ENCODE results near the gene KRT16.
"Not testable (repeated sequence)": the region's sequence is repeated elsewhere in the genome, so short reads cannot be mapped to it uniquely, and the experiment has no call there.

Gene KRT16

DNA sequence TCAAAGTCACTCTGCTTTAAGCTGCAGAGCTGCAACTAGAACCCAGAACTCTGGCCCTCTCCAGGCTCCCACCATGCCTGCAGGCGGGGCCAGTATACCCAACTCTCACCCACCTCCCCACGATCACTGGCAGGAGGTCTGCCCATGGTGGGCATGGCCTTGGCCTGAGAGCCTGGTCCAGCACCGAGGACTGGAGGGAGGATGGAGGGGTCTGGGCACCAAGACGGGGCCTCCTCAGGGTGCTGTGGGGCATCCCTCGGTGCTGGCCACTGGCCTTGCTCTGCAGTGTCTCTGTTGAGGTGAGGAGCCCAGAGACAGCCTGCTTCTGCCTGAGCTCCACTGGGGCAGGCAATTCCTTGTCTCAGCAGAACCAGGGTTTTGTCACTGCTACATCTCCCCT is 1.5 kb upstream of the KRT16 start:
- no peak for DNase-seq

DNA sequence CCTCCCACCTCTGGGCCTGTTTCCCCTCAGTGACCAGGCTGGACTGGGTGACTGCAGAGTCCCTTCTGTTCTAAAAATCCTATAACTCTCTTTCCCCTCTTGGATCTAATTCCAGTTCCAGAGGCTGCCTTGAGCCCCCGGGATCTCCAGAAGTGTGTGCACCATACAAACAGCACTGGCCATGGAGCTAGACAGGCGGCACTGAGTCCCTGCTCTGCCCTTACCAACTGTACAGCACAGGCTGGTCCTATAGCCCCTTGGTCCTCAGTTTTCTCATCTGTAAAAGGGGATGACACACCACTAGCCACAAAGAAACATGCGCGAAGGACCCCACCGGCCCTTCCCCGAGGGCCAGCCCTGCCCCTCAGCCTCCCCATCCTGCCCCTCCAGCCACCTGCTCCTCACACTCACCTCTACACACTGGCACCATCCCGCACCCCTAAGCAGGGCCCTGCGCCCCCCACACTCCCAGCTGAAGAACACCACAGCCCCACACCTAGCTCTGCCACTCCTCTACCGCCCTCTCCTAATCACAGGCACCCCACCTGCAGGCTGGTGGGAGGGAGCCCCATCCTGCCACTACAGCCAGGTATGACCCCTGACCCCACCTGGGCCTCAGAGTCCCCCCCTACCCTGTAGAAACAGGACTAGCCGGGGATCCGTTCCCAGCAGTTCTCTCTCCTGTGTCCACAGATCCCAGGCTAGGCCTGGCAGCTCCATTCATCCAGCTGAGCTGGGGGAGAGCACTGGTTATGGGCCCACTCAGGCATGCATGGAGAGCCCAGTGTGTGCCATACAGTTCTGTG is 913 bp upstream of the KRT16 start:
- DNase-seq: no peak

DNA sequence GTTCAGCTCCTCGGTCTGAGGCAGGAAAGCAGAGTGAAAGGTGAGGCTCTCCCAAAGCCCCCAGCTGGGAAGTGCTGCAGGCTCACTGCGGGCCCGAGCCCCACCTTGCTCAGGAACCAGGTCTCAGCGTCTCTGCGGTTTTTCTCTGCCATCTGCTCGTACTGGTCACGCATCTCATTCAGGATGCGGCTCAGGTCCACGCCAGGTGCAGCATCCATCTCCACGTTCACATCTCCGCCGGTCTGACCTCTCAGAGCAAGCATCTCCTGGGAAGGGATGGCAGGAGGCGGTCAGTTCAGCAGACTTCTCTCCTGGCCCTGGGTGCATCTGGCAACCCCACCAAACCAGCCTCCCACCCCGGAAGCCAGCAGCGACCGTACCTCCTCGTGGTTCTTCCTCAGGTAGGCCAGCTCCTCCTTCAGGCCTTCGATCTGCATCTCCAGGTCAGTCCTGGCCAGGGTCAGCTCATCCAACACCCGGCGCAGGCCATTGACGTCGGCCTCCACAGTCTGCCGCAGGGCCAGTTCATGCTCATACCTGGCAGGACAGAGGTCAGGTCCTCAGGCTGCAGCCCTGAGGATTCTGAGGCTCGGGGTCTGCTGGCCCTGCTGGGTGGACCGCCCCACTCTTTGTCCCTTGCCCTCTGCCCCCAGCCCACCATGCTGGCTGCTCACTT is 1.5 kb downstream of the KRT16 start:
- no peak for DNase-seq

DNA sequence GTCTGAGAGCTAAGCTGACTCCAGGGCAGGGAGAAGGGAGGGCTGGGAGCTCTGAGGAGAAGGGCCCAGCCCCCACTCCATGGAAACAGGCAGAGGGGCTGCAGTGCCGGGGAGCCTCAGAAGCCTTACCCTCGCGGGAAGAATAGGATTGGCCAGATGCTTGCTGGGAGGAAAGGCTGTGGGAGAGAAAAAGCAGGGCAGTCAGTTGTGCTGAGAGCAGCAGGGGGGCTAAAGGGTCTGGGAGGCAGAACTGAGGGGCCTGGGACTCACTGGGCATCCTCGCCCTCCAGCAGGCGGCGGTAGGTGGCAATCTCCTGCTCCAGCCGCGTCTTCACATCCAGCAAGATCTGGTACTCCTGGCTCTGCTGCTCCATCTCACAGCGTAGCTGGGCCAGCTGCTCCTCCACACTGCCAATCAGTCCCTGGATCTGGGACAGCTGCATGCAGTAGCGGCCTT is 2.5 kb downstream of the KRT16 start:
- not testable (repeated sequence) for DNase-seq

DNA sequence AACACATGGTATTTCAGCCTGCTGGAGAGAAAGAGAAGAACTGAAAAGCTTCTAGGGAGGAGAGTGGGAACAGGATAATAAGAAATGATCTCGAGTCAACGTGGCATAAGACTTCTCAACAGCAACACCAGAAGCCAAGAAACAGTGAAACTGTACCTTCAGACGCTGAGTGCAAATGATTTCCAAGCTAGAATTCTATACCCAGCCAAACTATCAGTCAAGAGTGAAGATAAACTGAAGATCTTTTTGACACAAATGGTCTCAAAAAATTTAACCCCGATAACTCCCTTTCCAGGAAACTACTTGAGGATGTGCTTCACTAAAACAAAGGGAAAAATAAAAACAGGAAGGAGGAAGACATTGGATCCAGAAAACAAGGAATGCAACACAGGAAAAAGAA is 5.6 kb downstream of the KRT16 start:
- not testable (repeated sequence) for DNase-seq

DNA sequence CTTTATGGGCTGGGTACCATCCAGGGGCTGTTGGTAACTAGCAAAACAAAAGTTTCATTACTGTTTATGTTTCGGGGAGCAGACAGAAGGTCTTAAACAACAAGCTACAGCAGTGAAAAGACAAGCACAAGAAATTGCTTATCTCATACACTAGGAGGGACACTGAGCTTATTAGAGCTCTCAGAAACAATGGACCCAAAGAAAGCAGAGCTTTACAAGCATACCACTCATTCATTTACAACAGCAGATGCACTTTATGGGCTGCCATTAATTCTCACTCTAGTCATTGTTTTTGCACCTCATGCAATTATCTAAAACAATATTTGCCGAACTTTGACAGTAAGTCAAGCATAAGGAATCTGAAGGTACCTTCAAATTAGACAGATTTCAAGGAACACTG is 10.0 kb downstream of the KRT16 start:
- no peak for DNase-seq

DNA sequence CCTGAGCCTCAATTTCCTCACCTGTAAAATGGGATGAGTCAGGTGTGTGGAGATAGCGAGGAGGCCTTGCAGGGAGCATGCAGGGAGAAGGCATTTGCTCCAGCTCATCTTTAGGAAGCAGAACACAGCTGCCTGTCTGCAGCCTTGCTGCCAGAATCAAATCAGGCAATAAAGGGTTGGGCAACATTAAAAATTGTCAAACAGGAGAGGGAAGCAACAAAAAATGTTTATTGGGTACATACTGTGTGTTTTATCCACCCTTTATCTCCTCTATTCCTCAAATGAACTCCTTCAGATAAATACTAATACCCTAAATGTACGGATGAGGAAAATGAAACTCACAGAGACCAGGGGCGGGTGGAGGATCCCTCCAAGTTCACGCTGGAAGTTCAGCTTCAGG is 12.2 kb downstream of the KRT16 start:
- DNase-seq: no peak

DNA sequence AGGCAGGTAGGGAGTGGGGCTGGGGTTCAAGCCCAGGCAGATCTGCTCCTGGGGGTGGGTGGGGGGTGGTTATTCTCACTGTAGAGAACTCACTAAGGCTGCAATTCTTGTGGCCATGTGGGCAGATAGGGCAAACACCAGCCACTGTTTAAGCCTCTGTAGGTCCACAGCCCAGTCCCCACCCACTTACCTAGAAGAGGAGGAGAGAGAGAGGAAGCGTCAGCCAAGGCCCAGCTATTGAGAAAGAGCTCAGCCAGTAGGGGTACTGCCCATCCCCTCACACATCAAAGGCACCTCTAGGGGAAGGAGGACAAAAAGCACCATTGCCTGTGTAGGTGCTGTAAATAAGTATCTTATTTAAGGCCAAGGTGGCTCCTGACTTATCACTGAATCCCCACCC is 12.9 kb downstream of the KRT16 start:
- DNase-seq: no peak

DNA sequence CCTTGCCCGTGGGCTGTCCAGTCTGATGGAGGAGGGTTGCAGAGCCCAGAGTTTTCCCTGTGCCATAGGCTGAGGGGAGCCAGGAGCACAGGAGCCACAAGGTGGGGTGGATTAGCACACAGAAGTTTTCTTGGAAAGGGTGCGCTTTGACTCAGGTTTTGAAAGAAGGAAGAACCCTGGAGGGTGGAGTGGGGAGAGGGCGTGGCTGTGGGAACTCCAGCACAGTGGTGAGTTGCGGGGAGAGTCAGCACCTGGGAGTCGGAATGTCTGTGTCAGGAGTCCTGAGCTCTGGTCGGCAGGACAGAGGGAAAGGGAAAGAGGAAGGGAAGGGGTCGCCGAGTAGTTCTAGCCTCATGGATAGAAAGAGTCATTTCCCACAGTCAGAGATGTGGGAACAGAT is 17.0 kb downstream of the KRT16 start:
- no peak for DNase-seq

DNA sequence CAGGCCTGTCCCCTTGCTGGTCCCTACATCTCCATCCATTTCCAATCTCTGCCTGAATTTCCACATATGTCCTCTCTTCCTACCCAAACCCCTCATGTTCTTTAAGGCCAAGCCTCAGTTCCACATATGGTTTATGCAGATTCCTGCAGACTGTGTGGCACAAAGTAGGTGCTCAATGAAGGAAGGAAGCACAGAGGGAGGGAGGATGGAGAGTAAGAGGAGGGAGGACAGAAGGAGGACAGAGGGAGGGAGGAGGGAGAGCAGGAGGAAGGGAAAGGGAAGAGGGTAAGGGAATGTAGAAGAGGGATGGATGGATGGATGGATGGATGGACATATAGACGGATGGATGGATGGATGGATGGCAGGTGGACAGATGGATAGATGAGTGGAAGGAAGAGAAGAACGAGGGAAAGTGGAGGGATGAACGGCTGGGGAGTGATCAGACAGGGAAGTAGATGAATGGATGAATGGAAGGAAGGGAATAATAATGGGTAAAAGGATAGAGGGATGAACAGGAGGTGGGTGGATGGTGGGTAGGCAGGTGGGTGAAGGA is 18.1 kb downstream of the KRT16 start:
- DNase-seq: no peak

DNA sequence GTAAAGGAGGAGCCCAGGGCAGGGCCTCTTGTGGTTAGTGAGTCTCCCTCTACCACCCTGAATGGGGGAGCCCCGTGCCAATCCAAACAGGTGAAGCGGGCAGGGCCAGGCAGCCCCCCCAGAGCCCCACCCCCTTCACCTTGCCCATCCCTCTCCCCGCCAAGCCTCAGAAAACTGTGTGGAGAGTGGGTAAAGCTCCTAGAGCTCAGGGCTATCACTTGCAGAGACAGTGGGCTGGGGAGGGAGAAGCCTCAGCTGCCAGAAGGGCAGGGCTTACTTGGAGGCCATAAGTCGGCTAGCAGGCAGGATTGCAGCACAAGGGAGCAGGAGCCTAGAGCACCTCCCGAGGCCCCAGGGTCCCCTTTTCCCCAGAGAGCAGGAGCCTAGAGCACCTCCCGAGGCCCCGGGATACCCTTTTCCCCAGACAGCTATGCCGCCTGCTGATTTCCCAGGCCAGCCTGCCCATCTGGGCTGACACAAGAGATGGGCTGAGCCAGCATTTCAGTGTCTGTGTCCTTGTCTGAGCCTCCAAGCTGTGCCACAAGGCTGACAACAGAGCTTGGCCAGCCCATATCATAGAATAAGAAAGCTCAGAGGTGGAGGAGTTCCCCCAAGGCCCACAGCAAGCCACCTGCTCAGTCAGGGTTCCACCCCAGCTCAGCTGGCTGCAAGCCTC is 19.1 kb downstream of the KRT16 start:
- no peak for DNase-seq

DNA sequence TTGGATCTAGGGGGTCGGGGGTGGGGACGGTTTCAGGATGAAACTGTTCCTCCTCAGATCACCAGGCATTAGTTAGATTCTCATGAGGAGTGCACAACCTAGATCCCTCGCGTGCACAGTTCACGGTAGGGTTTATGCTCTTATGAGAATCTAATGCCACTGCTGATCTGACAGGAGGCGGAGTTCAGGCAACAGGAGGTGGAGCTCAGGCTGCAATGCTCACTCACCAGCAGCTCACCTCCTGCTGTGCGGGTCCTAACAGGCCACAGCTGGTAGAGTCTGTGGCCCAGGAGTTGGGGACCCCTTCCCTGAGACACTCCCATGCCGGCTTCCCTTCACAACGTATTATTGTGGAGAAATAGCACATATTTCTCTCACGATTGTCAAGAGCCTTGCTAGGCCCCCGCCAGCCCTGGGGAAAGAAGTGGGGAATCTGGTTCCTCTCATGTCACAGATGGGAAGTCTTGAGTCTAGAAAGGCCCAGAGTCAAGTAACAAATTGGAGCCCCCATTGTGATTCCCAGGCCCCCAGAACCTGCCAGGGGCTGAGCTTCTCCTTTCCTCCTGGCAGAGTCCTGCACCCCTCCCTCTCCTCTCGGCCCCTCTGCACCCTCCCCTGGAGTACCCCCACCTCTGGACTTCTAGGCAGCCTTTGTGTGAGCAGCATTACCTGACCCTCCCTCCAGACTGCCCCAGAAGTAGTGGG is 19.8 kb downstream of the KRT16 start:
- no peak for DNase-seq

DNA sequence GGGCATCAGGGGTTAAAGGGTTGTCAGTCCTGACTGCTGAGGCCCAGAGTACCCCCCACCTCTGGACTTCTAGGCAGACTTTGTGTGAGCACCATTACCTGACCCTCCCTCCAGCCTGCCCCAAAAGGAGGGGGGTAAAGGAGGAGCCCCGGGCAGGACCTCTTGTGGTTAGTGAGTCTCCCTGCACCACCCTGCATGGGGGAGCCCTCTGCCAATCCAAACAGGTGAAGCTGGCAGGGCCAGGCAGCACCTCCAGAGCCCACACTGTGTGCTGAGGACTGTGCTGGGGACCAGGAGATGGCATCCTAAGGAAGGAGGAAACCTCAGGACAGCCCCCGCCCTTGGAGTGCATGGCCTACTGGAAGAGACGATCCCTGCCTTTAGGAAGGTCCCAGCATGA is 23.3 kb downstream of the KRT16 start:
- DNase-seq: no peak

DNA sequence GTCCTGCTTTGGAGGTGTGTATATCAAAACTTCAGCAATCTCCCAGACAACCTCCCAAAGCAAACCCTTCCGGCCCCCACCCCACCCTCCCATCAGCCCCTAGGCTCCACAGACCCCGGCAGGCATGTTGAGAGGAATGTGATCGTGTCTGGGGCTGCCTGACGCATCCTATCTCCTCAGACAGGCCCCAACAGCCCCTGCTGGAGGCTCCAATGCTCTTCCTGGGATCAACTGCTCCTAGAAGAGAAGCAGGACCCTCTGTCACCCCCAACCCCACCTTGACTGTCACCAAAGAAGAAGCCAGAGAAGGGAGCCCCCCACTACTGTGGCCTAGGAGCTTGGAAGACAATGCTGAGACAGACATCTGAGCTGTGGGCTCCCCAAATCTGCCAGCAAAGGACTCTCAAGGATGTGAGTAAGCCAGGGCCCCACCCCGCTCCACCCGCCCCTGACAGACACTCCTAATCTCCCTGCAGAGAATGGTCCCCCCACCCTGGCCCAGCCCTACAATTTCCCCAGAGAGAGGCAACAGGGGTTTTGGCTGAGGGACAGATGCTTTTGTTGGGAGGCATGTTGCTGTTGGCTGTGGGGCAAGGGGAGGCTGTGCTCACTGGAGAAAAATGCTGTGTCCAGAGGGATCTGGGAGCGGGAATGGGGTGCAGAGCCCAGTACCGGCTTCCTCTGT is 24.3 kb downstream of the KRT16 start:
- DNase-seq: no peak

DNA sequence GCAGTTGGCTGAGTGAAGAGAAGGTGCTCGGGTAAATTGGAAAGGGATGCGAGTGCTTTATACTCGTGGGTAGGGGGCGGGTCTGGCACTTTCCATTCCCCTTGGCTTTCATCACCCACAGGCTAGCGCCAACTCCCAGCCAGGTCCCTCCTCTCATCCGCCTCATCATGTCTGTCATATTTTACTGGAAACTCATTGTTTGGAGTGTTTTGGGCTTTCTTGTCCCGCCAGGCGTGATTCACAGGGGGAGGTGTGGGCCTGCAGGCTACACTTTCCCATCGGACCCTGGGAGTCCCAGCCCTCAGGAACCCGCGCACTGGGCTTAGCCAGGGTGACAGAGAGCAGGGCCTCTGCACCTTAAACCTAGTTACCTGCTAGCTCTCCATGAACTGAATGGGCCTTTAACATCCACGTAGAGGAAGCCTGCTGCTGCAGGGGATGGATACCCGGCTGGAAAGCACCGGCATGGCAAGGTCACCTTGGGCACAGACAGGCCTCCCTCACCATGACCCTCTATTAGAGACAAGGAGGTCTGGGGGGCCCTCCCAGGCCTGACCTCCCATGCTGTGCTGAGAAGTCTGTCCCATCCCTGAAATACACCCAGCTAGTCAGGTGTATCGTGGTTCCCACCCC is 25.6 kb downstream of the KRT16 start, which contains the start of gene KRT14:
KRT14 (minus strand) TSS at position 33 of the 633 bp plus-strand sequence. CDS start 61 bp downstream, outside the sequence.
- no peak for DNase-seq

DNA sequence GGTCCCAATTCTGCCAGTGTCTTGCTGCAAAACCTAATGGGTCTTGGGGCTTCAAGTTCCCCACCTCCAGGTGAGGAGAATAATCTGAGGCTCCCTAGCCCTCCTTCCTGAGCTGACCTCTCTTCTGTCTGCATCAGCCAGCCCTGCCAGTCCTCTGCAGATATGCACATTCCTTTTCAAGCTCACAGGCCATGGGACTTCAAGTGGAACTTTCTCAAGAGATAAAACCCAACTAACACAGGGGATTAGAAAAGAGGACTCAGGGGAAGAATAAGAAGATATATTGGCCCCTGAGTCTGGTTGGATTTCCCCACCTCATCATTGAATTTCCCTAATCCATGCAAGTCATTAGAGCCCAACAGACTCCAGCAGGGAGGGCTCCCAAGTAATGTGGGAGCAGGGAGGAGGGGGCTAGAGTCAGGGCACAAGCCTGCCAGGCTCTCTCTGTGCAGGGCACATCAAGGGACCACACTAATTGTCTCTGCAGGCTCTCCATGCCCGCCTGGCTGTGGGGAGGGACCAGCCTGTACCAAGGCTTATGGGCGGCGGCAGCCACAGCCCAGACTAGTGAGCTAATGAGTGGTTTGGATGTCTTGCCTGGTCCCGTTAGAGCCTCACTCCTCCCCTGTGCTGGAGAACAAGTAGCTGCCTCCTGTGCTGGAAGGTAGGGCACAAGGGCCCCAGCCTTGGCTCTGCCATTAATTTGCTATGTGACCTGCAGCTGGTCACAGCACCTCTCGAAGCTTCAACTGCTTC is 27.1 kb downstream of the KRT16 start:
- DNase-seq: no peak

DNA sequence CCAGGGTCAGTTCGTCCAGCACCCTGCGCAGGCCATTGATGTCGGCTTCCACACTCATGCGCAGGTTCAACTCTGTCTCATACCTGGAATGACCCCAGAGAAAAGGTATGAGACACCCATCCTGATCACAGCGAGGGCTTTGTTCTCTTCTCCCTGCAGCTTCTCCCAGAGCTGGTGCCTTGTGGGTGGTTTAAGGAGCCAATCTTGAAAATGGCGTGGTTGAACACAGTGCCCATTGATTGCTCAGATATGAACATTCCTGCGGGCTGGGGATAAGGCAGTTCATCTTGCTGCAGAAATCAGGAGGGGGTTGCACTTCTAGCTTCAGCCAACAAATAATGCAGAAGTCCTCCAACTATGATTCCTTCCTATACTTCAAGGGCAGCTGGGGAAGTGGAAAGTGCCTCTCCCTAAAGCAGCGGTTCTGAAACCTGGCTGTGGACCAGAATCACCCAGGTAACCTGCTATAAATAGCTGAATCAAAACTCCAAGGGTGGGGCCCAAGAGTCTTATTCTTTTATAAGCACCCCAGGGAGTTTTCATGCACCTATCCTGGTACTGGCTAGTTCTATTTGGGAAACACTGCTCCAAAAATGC is 28.1 kb downstream of the KRT16 start:
- DNase-seq: not testable (repeated sequence)

DNA sequence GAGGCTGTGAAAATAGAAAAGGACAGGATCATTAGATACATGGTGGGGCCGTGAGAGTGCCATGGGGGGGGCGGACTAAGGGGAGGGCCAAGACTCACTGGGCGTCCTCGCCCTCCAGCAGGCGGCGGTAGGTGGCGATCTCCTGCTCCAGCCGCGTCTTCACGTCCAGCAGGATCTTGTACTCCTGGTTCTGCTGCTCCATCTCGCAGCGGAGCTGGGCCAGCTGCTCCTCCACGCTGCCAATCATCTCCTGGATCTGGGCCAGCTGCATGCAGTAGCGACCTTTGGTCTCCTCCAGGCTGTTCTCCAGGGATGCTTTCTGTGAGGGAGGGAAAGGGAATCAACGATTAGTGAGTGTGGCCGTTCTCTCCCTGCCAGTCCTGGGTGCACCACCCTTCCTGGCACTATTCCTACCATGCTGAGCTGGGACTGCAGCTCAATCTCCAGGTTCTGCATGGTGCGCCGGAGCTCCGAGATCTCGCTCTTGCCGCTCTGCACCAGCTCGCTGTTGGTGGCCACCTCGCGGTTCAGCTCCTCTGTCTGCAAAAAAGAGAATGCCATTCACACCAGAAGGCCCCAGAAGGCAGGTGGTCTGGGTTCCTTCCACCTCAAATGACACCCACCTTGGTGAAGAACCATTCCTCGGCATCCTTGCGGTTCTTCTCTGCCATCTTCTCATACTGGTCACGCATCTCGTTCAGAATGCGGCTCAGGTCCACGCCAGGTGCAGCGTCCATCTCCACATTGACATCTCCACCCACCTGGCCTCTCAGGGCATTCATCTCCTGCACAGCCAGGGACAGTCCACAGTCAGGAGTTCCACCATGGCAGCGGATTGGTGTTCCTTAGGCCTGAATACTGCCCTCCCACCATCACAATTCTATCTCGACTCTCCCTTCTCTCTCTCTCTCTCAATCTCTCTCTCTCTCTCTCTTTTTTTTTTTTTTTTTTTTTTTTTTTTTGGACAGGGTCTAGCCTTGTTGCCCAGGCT is 29.1 kb downstream of the KRT16 start:
- DNase-seq: no peak

All from T1000 (cell line).